Measurements from ENCODE around the gene RASL11A.

DNA sequence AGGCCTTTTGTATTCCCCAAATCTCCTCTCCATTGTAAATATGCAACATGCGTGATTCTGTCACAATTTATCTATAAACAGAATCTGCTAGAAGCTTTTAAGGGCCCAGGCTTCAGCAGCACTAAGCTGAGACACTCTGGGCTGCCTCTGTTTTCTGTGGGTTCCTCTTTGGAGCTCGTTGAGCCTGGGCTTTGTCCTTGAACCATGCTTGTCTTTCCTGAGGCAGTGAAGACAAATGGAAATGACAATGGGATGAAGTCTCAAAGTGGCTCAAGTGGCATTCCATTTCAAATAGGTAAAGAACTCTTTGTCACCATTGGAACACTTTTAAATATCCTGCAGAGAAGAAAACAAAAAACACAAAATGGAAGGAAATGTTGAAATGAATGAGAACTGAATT, 40.3 kb downstream of the RASL11A start:
- TF ChIP-seq, protein P1, sequence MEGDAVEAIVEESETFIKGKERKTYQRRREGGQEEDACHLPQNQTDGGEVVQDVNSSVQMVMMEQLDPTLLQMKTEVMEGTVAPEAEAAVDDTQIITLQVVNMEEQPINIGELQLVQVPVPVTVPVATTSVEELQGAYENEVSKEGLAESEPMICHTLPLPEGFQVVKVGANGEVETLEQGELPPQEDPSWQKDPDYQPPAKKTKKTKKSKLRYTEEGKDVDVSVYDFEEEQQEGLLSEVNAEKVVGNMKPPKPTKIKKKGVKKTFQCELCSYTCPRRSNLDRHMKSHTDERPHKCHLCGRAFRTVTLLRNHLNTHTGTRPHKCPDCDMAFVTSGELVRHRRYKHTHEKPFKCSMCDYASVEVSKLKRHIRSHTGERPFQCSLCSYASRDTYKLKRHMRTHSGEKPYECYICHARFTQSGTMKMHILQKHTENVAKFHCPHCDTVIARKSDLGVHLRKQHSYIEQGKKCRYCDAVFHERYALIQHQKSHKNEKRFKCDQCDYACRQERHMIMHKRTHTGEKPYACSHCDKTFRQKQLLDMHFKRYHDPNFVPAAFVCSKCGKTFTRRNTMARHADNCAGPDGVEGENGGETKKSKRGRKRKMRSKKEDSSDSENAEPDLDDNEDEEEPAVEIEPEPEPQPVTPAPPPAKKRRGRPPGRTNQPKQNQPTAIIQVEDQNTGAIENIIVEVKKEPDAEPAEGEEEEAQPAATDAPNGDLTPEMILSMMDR (IDR thresholded peaks at IDR 0.05) = no peak
- no peak for TF ChIP-seq POLR2A (IDR thresholded peaks at IDR 0.05)

Data from heart left ventricle (tissue), 13 donors.